GM19099 (cell line): ENCODE data around the gene PADI4.

ENCODE experiments used
- POLR2A ChIP-seq: IDR thresholded peaks from 3 replicates; pipeline ENCODE4 v1.6.1; 2011; ENCODE audit warnings: low read depth; ENCODE audit not compliant: insufficient read length; ENCODE audit errors: extremely low read depth

PADI4 gene

DNA sequence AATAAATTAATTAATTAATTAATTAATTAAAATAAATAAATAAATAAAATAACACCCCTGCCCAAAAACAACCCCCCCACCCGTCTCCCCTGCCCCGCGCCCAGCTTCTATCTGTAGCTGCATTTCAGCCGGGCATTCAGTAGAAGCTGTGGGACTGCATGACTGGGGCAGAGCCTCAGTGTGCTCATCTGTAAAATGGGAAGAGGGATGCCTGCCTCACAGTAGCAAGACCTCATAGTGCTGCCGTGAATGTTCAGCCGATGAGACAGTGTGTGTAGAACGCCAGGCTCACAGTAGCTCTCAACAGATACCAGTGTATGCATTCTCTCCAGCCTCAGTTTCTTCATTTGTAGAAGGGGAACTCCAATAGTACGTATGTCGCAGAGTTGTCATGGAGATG is 8.7 kb downstream of the PADI4 start:
- no peak for TF ChIP-seq POLR2A

DNA sequence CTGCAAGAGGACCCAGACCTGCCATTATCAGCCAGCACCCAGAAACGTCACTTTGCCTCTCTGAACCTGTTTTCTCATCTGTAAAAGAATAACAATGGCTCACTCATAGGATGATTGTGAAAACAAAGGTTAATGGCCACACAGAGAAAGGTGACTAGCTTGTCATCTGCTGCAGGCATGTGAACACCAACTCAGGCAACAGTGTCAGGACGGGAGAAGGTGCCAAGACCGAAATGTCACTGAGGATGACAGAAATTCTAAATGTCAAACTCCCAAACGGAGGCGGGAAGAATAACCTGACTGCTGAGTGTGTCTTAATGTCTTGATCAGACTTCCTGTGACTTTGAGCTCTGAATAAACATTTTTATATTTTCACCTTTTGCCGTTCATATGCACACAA is 10.3 kb downstream of the PADI4 start:
- no peak for TF ChIP-seq POLR2A

- TF ChIP-seq POLR2A: no peak
These were observed 11.8 kb downstream of the PADI4 start for GRCh38 chr1:17319561-17320350.

GRCh38 chr1:17328855-17329254 is 20.9 kb downstream of the PADI4 start:
- no peak for TF ChIP-seq POLR2A

- no peak for TF ChIP-seq POLR2A
These were observed 21.6 kb downstream of the PADI4 start for GRCh38 chr1:17329610-17330009.

GRCh38 chr1:17330856-17331255 is 22.9 kb downstream of the PADI4 start:
- no peak for TF ChIP-seq POLR2A

DNA sequence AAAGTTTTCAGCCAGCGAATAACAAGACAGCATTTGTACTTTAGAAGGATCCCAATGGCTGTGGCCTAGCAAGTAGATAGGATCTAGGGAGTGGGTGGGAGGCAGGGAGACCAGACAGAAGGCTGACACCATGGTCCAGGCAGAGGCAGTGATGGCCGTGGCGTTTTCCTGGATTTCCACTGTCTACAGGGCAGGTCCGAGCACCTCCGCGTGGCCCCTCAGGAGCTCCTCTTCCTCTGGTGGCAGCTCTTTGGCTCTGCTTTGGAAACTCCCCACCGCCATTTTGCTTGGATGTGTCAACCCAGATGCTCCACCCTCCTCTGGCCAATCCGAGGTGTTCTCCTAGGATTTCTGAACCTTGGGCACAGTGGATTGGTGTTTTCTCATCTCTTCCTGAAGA is 25.1 kb downstream of the PADI4 start:
- no peak for TF ChIP-seq POLR2A

DNA sequence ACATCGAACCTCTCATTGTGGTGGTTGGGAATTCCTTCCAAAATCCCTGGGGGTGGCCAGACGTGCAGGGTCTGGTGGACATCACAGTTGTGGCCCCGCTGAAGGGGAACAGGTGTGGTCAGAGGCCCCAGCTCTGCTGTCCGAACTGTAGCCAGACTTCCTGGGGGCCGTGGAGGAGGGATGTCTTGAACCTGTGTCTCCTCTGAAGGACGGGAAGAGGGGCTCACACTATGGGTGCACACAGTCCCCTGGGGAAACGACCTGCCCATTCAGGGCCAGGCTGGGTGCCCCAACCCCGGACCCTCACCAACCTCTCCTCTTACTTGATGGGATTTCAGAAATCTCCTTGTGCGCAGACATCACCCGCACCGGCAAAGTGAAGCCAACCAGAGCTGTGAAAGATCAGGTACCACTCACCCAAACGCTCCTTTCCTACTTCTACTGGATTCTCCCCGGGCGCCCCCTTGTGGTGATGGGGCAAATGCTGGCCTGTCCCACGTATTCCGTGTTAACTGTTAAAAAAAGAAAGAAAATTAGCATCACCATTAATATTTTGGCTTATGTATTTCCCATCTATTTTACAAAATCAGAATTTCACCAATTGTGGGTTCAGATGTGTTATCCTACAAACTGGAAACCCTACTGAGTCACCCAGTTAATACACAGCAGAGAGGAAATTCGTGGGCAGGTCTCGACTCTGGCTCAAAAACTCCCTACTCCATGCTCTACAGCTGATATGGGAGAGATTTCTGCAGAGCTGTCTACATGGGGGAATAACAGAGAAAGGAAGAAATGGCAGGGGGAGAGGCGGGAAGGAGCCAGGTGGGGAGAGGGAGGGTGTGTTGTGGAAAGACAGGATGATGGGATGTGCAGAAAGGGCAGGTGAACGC is 28.1 kb downstream of the PADI4 start:
- no peak for TF ChIP-seq POLR2A

DNA sequence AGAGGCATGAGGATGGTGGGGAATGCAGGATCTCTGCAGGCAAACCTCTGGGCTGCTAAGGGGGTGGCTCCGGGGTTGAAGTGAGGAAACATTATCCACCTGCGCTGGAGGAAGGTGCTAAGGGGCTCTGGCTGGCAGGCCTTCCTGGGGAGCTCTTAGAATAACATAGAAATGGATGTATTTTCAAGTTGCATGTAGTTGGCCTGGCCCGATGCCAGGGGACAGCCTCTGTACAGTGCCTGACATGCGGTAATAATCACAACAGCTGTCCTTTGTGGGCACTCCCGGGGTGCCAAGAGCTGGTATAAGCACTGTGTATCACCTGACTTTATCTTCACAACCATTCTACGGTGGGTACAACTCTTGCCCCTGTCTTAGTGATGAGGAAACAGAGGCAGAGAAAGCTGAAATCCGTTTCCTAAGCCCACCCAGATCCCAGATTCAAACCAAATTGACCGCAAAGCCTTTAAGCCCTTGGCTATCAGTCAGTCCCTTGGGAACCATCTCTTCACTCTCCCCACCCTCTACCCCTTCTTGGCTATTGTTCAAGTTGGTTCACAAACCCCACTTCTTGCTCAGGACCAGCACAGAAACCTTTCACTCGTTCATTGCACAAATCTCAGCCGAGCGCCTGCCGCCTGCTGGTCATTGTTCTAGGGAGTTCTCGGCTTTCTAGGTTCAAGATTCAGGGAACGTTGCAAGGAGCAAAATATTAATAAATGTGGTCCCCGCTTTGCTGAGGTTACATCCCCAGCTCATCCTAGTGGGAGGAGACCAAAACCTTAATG is 30.9 kb downstream of the PADI4 start:
- TF ChIP-seq POLR2A: no peak

- no peak for TF ChIP-seq POLR2A
These were observed 31.5 kb downstream of the PADI4 start for GRCh38 chr1:17339521-17339920.

DNA sequence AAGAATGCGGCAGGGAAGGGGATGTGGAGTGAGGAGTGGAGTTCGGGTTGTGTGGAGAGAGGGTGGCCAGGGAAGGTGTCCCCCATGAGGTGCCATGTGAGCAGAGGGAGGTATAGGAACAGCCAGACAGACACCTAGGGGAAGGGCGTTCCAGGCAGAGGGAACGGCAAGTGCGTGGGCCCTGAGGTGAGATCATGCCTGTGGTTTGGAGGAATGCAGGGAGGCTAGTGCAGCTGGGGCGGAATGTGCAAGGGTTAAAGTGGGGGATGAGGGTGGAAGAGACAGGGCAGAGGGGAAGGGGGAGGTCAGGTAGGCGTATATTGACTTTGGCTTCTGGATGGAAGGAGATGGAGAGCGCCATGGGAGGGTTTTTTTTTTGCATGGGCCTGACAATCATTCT is 32.4 kb downstream of the PADI4 start:
- TF ChIP-seq POLR2A: no peak

GRCh38 chr1:17342014-17342441 is 34.0 kb downstream of the PADI4 start:
- TF ChIP-seq POLR2A: no peak

DNA sequence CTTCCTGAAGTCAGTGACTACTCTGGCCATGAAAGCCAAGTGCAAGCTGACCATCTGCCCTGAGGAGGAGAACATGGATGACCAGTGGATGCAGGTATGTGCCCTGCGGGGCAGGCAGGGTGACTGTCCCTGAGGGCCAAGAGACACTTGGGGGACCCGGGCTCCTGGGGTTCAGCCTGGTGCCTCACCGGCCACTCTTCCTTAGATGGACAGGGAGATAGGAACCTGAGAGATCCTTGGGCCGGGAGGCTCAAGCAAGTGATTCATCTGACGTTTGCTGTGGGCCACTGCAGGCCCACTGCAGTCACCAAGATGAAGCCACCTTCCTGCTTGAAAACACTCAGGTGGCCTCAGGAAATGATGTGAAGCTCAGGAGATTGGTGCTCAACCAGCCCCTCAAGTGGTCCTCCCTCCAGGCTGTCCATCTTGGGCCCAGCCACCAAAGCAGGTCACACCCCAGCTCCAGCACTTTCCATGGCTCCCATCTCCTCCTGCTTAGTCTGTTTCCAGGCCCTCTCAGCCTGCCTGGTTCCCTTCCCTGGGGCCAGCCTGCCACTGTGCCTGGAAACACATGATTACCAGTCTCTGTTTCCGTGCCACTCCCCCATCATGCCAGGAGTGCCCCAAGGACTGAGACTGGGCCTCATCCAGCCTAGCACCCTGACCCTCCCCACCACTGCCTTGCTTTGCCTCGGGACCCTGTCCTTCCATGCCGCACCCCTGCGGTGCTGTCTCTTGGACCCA is 38.2 kb downstream of the PADI4 start:
- TF ChIP-seq POLR2A: no peak

- no peak for TF ChIP-seq POLR2A
These were observed 40.0 kb downstream of the PADI4 start for GRCh38 chr1:17347769-17348592.
